ENCODE data around the gene RARRES2. TPM values are rescaled to one million over a fixed set of nuclear protein-coding genes. Genes with fewer than 3 reads are reported as not detected.
A peak's percentile ranks its signal among the peaks of the same experiment; 100 is the strongest.

RARRES2 gene
- total and polyA plus RNA-seq, 2 of the 13 experiments (the other 11 are each of a cell fraction or from before 2014, with no cell fraction given), result 134 to 172 TPM

- TF ChIP-seq NR2C2 (CRISPR knock-in tag; IDR thresholded peaks at IDR 0.05; ENCODE audit: borderline replicate concordance) (no peak), TCF7 (IDR thresholded peaks at IDR 0.05; ENCODE audit: low read depth) (no peak), ZNF878 (CRISPR knock-in tag; IDR thresholded peaks at IDR 0.05) (0 out of 2 replicates have a peak, but pooled peaks have one; percentile 19), ZNF589 (CRISPR knock-in tag; conservative IDR thresholded peaks at IDR 0.05) (no peak), FLYWCH1 (CRISPR knock-in tag; IDR thresholded peaks at IDR 0.05) (no peak), ETS1 (CRISPR knock-in tag; IDR thresholded peaks at IDR 0.05) (no peak), ZBTB40 (IDR thresholded peaks at IDR 0.05) (no peak), ZBTB40 (CRISPR knock-in tag; IDR thresholded peaks at IDR 0.05) (no peak), SAP130 (CRISPR knock-in tag; IDR thresholded peaks at IDR 0.05; ENCODE audit: low read depth) (peak; percentile 65), JDP2 (CRISPR knock-in tag; IDR thresholded peaks at IDR 0.05; ENCODE audit: borderline replicate concordance) (no peak), NFE2 (CRISPR knock-in tag; IDR thresholded peaks at IDR 0.05) (no peak), PBX3 (CRISPR knock-in tag; IDR thresholded peaks at IDR 0.05; ENCODE audit: borderline replicate concordance) (no peak), SKI (IDR thresholded peaks at IDR 0.05; ENCODE audit: partially characterized antibody) (no peak), E2F5 (CRISPR knock-in tag; conservative IDR thresholded peaks at IDR 0.05) (no peak), GTF2F1 (IDR thresholded peaks at IDR 0.05; ENCODE audit: low read length) (no peak), ZNF44 (CRISPR knock-in tag; IDR thresholded peaks at IDR 0.05) (no peak), IRX3 (CRISPR knock-in tag; IDR thresholded peaks at IDR 0.05; ENCODE audit: borderline replicate concordance, low read depth) (no peak), ZNF343 (CRISPR knock-in tag; IDR thresholded peaks at IDR 0.05) (no peak)
Measured at GRCh38 chr7:150368884-150369747, 27.7 kb upstream of the RARRES2 start (continued).

Measured in HepG2 (cell line).